ENCODE measurements around the gene CEP170B.
"Not testable (repeated sequence)": the region's sequence is repeated elsewhere in the genome, so short reads cannot be mapped to it uniquely, and the experiment has no call there.

CEP170B gene

DNA sequence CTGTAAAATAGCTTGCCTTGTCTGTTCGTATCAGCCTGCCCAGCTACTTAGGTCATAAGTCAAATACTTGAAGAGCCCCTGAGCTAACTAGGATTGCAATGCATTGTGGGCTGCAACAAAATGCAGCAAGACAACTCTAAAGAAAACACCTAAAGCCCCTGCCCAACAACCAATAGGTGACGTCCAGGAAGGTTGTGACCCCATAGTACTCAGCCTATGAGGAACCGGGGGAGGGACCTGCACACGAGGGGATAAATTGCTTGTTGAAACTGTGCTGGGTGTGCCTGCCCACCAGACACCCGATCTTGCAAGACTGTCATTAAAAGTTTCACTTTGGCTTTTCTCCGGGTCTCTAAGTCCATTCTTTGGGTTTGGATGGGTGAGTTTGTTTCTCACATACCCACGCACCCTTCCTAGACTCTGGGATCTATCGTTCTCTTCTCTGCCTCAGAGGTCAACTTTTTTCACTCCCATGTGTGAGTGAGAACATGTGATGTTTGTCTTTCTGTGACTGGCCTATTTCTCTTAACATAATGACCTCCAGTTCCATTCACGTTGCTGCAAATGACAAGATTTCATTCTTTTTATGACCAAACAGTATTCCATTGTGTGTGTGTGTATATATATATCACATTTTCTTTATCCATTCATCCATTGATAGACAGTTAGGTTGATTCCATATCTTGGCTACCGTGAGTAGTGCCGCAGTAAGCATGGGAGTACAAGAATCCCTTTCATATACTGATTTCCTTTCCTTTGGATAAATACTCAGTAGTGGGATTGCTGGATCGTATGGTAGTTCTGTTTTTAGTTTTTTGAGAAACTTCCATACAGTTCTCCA lies 54.3 kb downstream of the CEP170B start:
- DNase-seq, result not testable (repeated sequence)

DNA sequence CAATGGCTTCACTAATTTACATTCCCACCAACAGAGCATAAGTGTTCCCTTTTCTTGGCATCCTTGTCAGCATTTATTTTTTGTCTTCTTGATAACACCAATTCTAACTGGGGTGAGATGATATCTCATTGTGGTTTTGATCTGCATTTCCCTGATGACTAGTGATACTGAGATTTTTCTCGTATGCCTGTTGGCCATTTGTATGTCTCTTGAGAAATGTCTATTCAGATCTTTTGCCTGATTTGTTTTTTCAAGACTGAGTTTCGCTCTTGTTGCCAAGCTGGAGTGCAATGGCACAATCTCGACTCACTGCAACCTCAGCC lies 54.9 kb downstream of the CEP170B start:
- no peak for DNase-seq

DNA sequence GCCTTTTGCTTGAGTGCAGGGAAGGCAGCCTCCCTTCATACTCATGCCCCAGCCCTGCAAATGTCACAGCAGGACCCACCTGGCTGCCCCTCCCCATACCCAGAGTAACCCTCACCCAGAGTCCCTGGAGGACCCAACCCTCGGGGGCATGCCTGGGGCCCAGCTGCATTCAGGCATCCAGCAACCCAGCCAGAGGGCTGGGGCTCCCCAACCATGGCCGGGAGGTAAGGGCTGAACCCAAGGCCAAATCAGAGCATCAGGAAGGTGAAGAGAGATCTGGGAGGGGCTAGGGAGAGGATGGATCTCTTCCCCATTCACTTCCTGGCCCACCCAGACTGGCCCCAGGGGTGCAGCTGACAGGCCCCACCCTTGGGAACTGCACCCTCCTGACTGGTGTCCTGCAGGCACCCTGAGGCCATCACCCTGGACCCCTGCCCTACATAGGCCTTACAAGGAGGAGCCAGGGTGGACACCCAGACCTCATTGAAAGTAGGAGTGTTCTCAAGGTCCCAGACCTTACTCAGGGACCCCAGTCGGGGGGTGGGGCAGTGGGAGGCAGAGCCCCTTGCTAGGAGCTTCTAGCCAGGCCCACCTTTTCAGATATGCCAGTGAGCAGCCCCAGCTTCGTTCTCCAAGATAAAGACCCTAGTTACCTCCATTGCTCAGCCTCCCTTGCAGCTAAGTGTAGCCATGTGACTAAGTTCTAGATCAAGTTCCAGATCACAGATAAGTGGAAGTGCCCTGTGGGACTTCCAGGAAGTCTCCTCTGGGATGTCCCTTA lies 58.8 kb downstream of the CEP170B start:
- no peak for DNase-seq

DNA sequence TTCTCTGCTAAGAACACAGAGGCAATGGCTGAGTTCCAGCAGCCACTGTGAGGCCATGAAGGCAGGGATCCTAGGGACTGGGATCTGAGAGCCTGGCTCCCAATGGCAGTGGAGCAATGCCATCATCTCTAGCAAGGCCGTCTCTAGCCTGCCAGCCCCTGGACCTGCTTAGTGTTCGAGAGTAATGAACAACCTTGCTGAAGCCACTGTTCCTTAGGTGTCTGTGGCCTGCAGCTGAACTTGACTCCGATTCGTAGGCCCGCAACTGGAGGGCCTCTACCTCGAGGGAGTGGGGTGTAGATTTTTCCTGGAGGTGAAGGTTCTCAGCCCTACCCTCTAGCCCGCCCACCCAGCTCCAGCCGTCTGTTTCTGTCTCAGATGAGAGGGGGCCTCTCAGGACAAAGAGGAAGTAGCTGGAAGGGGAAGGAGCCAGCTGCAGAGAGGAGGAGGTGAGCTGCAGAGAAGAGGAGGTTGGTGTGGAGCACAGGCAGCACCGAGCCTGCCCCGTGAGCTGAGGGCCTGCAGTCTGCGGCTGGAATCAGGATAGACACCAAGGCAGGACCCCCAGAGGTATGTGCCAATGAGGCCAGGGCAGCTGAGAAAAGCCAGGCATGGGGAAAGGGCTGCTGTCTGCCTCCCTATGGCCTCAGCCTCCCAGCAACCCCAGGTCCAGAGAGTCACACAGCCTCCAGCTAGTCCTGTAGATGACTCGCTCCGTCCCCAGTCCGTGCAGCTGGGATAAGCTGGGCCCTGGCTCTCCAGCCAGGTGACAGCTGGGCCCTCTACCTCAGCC lies 59.5 kb downstream of the CEP170B start, which contains the start of gene PLD4:
Gene PLD4 (plus strand): TSS at position 459 of the 793 bp plus-strand sequence. CDS start 2,262 bp downstream, outside the sequence.
- no peak for DNase-seq

DNA sequence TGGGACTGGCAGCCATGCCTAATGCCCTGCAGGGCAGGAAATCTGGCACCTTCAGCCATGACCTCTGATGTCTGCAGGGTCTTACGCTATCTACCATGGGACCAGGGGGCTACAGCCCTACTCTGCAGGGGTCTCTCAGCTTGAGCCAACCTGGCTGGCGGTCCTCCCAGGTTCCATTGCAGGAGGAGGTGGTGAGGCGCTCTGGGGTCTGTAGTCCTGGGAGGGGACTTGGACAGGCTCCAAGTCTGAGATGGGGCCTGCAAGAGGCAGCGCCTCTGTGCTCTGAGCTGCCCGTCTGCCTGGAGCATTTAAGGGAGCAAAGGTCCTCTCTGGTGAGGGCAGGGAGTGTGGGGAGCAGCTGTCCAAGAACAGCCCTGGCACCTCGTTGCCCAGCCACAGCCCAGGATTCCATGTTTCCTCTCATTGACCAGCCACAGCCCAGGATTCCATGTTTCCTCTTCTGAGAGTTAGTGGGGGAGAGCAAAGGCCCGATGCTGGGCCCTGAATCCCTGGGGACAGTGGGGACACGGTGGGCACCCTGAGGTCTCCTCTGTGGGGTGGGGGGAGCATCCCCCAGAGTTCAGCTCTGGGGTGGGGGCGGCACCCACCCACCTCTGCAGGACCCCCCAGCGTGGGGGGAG lies 60.3 kb downstream of the CEP170B start:
- DNase-seq, result no peak

DNA sequence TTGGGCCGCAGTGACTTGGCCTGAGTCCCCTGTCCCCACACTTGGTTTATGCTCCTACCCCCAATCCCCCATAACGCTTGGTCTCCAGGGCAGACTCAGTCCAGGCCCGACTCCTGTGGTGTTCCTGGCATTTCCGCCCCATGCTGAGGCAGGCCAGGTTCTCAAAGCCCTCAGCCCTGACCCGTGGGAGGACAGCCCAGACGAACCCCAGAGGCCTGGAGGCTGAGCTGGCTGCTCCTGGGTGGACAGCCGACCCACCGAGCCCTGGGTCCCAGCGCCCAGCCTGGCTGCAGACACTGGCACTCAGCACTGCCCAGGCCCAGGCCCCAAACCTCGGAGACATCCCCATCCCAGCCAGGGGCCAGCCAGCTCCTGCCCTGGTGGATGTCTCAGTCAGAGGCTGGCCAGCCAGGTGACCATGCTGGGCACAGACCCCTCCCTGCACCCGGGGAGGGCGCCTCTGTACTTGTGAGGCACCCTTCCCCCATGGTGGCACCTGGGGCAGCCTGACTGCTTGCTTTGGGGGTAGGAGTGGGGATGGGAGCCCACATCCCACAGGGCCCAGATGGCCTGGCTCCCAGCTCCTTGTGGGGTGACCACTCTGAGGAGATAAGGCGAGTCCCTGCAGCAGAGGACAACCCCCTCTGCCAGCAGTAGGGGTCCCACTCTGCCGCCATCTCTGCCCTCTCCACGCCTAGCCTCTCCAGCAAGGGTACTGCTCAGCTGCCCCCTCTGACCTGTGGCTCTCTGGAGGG lies 61.0 kb downstream of the CEP170B start:
- DNase-seq, result no peak

DNA sequence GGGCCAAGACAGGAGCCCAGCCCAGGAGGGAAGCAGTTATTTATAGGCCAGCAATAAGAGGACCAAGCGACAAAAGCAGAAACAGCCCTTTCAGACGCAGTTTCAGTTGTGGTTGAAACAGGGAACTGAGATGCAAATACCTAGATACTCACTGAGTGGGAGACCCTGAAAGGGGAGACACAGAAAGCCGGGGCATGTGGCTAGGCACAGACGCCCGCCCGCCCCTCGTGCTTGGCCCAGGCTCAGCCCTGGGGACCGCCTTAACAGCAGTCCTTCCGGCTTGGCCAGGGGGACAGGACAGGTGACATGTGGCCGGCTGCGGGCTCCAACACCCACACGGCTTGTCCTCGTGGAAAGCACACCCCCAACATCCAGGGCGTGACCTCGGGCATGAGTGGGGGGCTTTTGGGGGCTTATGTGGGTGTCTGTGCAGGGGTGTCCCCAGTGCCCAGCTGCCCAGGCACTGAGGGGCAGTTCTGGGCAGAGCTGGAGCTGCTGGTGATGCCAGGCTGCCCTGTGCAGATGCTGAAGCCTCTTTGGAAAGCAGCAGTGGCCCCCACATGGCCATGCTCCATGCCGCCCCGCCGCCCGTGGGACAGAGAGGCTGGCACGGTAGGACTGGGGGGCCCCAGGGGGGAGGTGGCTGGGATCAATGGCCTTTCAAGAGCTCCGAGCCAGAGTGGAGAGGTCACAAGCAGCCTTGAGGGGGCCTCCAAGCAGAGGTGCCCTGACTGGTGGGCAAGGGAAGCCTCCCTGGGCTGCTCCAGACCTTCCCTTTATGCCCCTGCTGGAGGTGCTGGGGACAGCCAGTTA lies 61.8 kb downstream of the CEP170B start:
- no peak for DNase-seq

DNA sequence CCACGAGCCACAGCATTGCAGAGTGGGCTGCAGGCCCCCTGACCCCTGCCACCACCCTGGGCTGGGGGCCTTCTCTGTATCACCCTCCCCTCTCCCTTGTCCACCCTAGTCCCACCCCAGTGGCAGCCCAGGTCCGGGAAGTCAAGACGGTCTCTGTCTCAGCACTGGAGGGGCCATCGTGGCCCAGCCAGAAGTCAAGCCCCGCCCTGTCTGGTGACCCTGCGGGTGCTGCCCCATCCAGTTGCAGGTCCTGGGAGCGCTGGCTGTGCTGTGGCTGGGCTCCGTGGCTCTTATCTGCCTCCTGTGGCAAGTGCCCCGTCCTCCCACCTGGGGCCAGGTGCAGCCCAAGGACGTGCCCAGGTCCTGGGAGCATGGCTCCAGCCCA lies 62.4 kb downstream of the CEP170B start:
- DNase-seq, result no peak

DNA sequence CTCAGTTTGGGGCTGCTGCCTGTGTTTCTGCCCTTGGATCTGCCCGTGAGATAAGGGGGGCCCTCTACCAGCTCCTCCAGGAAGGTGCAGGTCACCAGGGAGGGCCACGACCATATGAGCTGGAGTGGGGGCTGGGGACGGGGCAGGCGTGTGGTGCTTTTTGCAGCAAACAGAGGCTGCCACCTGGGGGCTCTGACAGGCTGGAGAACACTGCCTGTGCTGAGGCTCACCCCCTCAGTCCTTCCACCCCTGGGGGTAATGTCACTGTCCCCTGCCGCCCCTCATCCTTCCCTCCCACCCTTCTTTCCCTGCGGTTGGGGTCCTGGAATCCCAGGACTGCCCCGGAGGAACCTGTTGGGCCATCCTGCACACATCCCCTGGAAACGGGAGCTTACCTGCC lies 62.8 kb downstream of the CEP170B start:
- no peak for DNase-seq

DNA sequence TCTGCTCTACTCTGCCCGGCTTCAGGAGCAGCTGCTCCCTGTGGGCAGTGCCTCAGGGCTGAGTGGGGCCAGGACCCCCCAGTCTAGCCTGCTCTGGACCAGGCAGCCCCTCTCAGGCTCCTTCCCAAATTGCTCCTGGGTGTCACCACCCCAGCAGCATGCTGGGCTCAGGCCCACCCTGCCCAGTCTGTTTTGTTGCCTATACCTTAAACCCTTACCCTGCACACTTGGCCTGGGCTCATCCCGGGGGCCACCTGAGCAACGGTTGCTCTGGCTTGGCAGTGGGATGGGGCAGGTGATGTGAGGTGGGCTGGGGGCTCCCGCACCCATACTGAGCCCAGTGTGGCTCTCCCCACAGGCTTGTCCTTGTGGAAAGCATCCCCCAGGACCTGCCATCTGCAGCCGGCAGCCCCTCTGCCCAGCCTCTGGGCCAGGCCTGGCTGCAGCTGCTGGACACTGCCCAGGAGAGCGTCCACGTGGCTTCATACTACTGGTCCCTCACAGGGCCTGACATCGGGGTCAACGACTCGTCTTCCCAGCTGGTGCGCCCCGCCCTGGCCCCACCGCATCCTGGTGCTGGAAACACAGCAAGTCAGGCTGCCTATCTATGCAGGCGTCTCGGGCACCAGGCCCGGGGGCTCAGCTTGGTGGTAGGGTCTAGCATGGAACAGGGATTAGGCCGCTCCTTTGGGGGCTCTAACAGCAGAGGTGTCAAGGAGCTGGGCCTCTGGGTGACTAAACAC lies 63.5 kb downstream of the CEP170B start:
- no peak for DNase-seq

DNA sequence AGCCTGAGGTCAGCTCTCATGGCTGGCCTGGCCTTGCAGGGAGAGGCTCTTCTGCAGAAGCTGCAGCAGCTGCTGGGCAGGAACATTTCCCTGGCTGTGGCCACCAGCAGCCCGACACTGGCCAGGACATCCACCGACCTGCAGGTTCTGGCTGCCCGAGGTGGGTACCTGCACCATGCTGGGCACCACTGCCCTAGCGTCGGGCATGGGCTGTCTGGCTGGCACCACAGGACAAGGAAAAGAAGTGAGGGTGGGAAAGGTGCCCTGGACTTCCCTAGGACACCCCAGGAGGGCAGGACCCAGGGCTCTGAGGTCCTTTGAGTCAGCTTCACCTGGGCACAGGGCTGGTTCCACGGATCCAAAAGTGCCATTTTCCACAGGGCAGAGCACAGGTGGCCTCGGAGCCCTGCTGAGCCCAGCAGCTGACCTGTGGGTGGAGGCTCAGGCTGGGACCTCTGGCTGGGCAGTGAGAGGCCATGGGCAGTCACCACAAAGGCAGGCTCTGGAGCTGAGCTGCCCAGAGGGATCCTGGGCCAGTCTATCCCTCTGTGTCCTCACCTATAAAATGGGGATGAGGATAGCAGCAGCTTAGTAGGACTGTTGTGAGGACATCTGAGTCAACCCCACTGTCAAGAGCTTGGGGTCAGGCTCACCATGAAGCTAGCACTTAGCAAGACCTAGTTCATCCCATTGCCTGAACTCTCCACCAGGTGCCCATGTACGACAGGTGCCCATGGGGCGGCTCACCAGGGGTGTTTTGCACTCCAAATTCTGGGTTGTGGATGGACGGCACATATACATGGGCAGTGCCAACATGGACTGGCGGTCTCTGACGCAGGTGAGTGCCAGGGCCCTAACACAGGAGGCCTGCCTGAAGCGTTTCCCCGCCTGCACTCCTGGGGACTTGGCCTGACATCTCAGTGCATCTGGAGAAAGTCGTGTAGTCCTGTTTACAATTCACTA lies 64.5 kb downstream of the CEP170B start:
- DNase-seq, result no peak

DNA sequence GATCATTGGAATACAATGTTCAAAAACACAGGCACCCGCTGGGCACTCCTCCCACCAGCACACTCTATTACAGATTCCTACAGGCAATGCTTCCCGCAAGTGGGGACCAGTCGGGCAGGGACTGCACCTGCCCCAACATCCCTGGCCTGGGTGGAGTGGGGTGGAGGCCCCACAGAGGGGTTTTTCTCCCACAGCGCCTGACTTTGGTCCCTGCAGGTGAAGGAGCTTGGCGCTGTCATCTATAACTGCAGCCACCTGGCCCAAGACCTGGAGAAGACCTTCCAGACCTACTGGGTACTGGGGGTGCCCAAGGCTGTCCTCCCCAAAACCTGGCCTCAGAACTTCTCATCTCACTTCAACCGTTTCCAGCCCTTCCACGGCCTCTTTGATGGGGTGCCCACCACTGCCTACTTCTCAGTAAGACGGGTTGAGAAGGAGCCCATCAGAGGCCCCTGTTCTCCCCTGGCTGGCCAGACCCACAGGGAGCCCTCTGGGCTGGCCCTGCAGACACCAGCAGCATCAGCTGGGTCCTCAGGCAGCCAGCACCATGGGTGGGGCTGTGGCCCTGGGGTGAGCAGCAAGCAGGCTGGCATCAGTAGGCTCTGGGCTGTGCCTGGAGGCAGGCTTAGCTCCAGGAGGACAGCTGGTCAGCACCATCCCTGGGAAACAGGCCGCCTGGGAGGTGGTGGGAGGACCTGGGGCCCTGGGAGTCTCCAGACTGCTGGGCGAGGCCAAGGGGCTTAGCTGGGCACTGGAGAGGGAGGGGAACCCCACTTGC lies 65.6 kb downstream of the CEP170B start:
- DNase-seq, result no peak

DNA sequence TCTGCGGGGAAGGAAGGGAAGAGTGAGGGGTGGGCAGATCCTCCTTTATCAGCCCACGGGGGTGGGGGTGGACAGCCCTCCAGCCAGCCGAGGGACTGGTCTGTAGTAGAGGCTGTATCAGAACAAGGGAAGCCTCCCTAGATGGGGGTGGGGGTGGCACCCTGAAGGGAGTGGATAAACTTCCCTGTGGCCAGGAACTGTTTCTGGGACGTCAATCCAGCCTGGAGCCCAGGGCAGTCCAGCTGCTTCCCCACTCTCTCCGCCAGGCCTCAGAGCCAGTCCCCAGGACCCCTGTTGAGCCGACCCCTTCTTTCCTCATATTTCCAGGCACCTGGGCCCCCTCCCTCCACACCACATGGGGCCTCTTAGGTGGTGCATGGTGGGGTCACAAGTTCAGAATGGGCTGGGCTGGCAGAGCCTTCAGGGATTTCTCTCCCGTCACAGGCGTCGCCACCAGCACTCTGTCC lies 66.3 kb downstream of the CEP170B start:
- no peak for DNase-seq

DNA sequence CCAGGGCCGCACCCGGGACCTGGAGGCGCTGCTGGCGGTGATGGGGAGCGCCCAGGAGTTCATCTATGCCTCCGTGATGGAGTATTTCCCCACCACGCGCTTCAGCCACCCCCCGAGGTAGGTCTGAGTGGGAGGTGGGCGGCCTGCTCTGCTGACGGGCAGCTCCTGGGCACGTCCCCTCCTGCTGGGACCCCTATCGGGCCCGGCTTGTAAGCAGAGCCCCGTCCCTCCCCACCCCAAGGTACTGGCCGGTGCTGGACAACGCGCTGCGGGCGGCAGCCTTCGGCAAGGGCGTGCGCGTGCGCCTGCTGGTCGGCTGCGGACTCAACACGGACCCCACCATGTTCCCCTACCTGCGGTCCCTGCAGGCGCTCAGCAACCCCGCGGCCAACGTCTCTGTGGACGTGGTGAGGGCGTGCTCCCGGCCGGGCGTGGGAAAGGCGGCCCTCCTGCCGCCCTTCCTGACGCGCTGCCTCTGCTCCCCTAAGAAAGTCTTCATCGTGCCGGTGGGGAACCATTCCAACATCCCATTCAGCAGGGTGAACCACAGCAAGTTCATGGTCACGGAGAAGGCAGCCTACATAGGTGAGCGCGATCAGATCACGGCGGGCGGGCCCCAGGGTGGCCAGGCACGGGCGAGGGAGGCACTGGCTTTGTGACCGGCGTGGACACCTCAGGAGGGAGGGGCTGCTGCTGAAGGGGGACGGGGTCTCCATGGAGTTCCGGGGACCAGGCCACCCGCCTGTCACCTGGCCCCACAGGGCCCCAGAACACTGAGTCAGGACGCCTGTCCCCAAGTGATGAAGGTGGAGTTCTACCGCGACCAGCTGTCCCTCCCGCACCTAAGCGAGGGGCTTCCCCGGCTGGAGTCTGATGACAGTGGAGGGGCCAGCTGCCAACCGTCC lies 67.0 kb downstream of the CEP170B start:
- no peak for DNase-seq

DNA sequence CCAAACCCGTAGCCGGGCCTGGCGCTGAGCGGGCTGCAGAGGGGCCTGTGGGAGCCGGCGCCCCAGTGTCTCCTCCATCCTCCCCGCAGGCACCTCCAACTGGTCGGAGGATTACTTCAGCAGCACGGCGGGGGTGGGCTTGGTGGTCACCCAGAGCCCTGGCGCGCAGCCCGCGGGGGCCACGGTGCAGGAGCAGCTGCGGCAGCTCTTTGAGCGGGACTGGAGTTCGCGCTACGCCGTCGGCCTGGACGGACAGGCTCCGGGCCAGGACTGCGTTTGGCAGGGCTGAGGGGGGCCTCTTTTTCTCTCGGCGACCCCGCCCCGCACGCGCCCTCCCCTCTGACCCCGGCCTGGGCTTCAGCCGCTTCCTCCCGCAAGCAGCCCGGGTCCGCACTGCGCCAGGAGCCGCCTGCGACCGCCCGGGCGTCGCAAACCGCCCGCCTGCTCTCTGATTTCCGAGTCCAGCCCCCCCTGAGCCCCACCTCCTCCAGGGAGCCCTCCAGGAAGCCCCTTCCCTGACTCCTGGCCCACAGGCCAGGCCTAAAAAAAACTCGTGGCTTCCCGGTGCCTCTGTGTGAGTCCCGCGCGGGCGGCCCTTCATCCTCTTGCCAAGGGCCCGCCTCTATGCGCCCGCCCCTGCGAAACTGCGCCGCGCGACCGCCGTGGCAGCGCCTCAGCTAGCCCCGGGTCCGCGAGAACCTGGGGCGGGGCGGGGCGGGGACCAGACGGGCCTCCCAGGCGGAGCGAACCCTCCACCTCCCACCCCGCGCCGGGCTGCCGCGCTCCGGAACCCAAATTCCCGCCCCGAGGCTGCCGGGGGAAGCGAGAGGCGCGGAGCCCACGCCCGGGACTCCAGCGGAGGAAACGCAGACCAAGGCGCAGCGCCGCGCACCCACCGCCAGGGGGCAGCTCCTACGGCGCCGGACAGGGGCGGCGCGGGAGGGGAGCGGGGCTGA lies 67.9 kb downstream of the CEP170B start:
- DNase-seq, result peak; percentile 79
